Liver (tissue), 9 donors: ENCODE data around the gene MRPL40. TPM values are rescaled to one million over a fixed set of nuclear protein-coding genes. Genes with fewer than 3 reads are reported as not detected.

ENCODE experiments used
- DNase-seq: peaks from one replicate; pipeline ENCODE4 v3.0.0-alpha.2; 2017; ENCODE audit warnings: low spot score
- H3K27ac ChIP-seq, 2 donors: one replicate each; pipeline ENCODE4 v1.7.0; 2013; ENCODE audit warnings: inconsistent platforms in 2 of 2, low read length in 2 of 2, control low read depth in 1 of 2, low read depth in 1 of 2, mild to moderate bottlenecking in 1 of 2
- H3K27me3 ChIP-seq, 4 donors: one replicate each; pipeline versions ENCODE4 v1.6.1 to v1.7.0; 2013; ENCODE audit warnings: low read length in 3 of 4, inconsistent platforms in 1 of 4, mild to moderate bottlenecking in 1 of 4, moderate library complexity in 1 of 4; ENCODE audit not compliant: control insufficient read depth in 4 of 4, insufficient read depth in 4 of 4
- H3K36me3 ChIP-seq, 4 donors: one replicate each; pipeline versions ENCODE4 v1.6.1 to v1.7.0; 2013; ENCODE audit warnings: low read length in 3 of 4, mild to moderate bottlenecking in 3 of 4, low read depth in 1 of 4, moderate library complexity in 1 of 4; ENCODE audit not compliant: control insufficient read depth in 4 of 4, insufficient read depth in 3 of 4
- H3K4me1 ChIP-seq, 4 donors: one replicate each; pipeline versions ENCODE4 v1.6.1 to v1.7.0; 2013; ENCODE audit warnings: low read length in 3 of 4, mild to moderate bottlenecking in 3 of 4, moderate library complexity in 1 of 4; ENCODE audit not compliant: control insufficient read depth in 4 of 4, insufficient read depth in 4 of 4
- H3K4me3 ChIP-seq, 3 donors: one replicate each; pipeline versions ENCODE4 v1.6.1 to v1.7.0; 2013; ENCODE audit warnings: low read length in 3 of 3, control low read depth in 1 of 3, low read depth in 1 of 3, mild to moderate bottlenecking in 1 of 3
- H3K9ac ChIP-seq, 2 donors: one replicate each; pipeline ENCODE4 v1.7.0; 2013; ENCODE audit warnings: low read length in 2 of 2, mild to moderate bottlenecking in 2 of 2, moderate library complexity in 2 of 2, control low read depth in 1 of 2, low read depth in 1 of 2
- H3K9me3 ChIP-seq, 4 donors: one replicate each; pipeline versions ENCODE4 v1.6.1 to v1.7.0; 2013; ENCODE audit warnings: low read length in 3 of 4; ENCODE audit not compliant: control insufficient read depth in 4 of 4
- EGR1 ChIP-seq, 2 donors: IDR thresholded peaks; 2 replicates each; pipeline ENCODE4 v1.6.1; 2016 to 2018; ENCODE audit warnings: antibody characterized with exemption in 2 of 2, low read depth in 2 of 2
- FOXA1 ChIP-seq: IDR thresholded peaks from 2 replicates; pipeline ENCODE4 v1.6.1; 2016; ENCODE audit warnings: antibody characterized with exemption
- FOXA2 ChIP-seq: IDR thresholded peaks from 2 replicates; pipeline ENCODE4 v1.6.1; 2016; ENCODE audit warnings: antibody characterized with exemption
- GABPA ChIP-seq, 2 donors: IDR thresholded peaks in 1 of 2; conservative IDR thresholded peaks in 1 of 2; 2 replicates each; pipeline ENCODE4 v1.6.1; 2016; ENCODE audit warnings: antibody characterized with exemption in 2 of 2, mild to moderate bottlenecking in 1 of 2, moderate library complexity in 1 of 2
- HNF4A ChIP-seq, 2 donors: conservative IDR thresholded peaks; 2 replicates each; pipeline ENCODE4 v1.6.1; 2016; ENCODE audit warnings: antibody characterized with exemption in 2 of 2, mild to moderate bottlenecking in 2 of 2
- HNF4G ChIP-seq: IDR thresholded peaks from 2 replicates; pipeline ENCODE4 v1.6.1; 2016; ENCODE audit warnings: antibody characterized with exemption
- JUND ChIP-seq, 2 donors: IDR thresholded peaks; 2 replicates each; pipeline ENCODE4 v1.6.1; 2016; ENCODE audit warnings: antibody characterized with exemption in 2 of 2
- RXRA ChIP-seq, 2 donors: IDR thresholded peaks; 2 replicates each; pipeline ENCODE4 v1.6.1; 2017 to 2018; ENCODE audit warnings: antibody characterized with exemption in 2 of 2, mild to moderate bottlenecking in 1 of 2
- SP1 ChIP-seq: IDR thresholded peaks from 2 replicates; pipeline ENCODE4 v1.6.1; 2018; ENCODE audit warnings: antibody characterized with exemption, mild to moderate bottlenecking
- TAF1 ChIP-seq: conservative IDR thresholded peaks from 2 replicates; pipeline ENCODE4 v1.6.1; 2016; ENCODE audit warnings: antibody characterized with exemption, mild to moderate bottlenecking
- WGBS: extraction: QIAGEN DNeasy Blood & Tissue Kit; methylation state at CpG from one replicate; pipeline ENCODE4 v1.1.7; 2013; 5-methylcytosine and 5-hydroxymethylcytosine counted together
- polyA plus RNA-seq, 2 donors: library from polyadenylated mRNA; stranded (reverse) in 1 of 2; unstranded in 1 of 2; fragments of 200-250 nt in 1 of 2; fragments of >200 nt in 1 of 2; fragmentation: Nextera tagmentation in 1 of 2; extraction: Ambion mirVana in 1 of 2; gene quantifications; one replicate each; pipeline versions ENCODE4 v1.2.1 to v1.2.3, GENCODE V29; 2013 to 2015
- total RNA-seq, 2 donors: library from RNA; depleted of rRNA; stranded (reverse); fragments of >200 nt; gene quantifications; one replicate each; pipeline ENCODE4 v1.2.3, GENCODE V29; 2014
- TF ChIP-seq, protein P1 (sequence below): IDR thresholded peaks from 2 replicates; pipeline ENCODE4 v1.6.1; 2016; ENCODE audit warnings: antibody characterized with exemption
- TF ChIP-seq, protein P2 (sequence below): IDR thresholded peaks from 2 replicates; pipeline ENCODE4 v1.6.1; 2016; ENCODE audit warnings: antibody characterized with exemption, mild to moderate bottlenecking
- TF ChIP-seq, protein P3 (sequence below): IDR thresholded peaks from 2 replicates; pipeline ENCODE4 v1.6.1; 2016; ENCODE audit warnings: antibody characterized with exemption
- TF ChIP-seq, protein P4 (sequence below): IDR thresholded peaks from 2 replicates; pipeline ENCODE4 v1.6.1; 2016; ENCODE audit warnings: antibody characterized with exemption
- donor health status: healthy.
- donor health status: healthy.
- donor health status: healthy.
- donor health status: healthy.
- donor health status: healthy.

Gene MRPL40
- total and polyA plus RNA-seq, 4 donors = 11.3 to 52.0 (median 27.7) TPM

DNA sequence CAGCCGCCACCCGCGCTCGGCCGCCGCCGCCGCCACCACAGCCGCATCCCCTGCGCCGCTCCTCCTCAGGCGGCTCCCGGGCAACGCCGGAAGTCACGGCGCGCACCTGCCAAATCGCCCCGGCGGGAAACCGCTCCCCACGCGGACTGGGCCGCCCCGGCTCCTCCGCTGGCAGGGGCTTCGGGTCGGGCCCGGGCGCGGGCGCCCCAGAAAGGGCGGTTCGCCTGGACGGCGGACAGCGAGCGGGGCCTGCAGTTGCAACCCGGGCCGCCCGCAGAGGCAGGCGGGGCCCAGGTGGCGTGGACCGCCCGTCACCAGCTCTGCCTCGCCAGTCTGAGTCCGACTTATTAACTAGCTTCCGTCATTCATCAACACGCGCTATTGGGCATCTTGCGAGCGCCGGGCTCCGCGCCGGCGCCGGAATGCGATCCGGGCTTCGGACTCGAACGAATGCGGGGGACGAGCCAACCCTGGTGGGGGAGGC, 654 bp upstream of the MRPL40 start, which contains the start of gene HIRA:
HIRA (minus strand) TSS at position 85 of the 484 bp plus-strand sequence. CDS start 257 bp downstream, outside the sequence.
- Histone ChIP-seq H3K9ac (peak within 1 kb of the TSS; percentile 82 to 97), H3K4me1 (peaks cover 0 to 41% (median 30%) of the 10 kb centered on the region in 4 donors), H3K4me3 (peak within 1 kb of the TSS; percentile 83 to 95 (median 89)), H3K27me3 (no peaks in the 10 kb centered on the region), H3K36me3 (peaks cover 3 to 16% (median 11%) of the 10 kb centered on the region in 4 donors), H3K27ac (peak within 1 kb of the TSS; percentile 96 to 98), H3K9me3 (no peaks in the 10 kb centered on the region)
- WGBS = under 1% methylated on average over 66 of the region's 66 CpGs
- DNase-seq = peak; percentile 89
- TF ChIP-seq FOXA1 (no peak), GABPA (IDR thresholded peaks at IDR 0.05 in 1 of 2, conservative IDR thresholded peaks at IDR 0.05 in 1 of 2) (peak; percentile 59 to 76)

DNA sequence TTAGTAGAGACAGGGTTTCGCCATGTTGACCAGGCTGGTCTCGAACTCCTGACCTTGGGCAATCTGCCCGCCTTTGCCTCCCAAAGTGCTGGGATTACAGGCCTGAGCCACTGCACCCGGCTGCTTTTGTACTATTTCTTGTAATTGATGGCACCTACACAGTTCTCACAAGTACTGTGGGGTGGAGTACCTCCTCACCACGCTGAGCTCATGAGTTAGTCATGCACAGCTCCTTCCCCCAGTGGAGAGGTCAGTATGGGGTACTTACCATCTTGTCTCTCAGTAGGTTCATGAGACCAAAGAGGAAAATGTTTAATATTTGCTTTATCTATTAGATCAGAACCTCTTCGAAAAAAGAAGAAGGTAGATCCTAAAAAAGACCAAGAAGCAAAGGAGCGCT, 2.1 kb downstream of the MRPL40 start:
- Histone ChIP-seq H3K36me3 (peaks cover 3 to 16% (median 11%) of the 10 kb centered on the region in 4 donors), H3K4me3 (no peak overlapping the region), H3K27ac (no peak overlapping the region), H3K4me1 (peaks cover 0 to 24% (median 20%) of the 10 kb centered on the region in 4 donors), H3K9me3 (no peaks in the 10 kb centered on the region), H3K9ac (no peak overlapping the region), H3K27me3 (no peaks in the 10 kb centered on the region)
- TF ChIP-seq SP1 (no peak), HNF4G (no peak), FOXA1 (no peak), JUND (IDR thresholded peaks at IDR 0.05) (no peak), RXRA (IDR thresholded peaks at IDR 0.05) (no peak), TAF1 (no peak), HNF4A (conservative IDR thresholded peaks at IDR 0.05) (no peak), EGR1 (IDR thresholded peaks at IDR 0.05; ENCODE audit: low read depth in 2 of 2) (no peak), GABPA (IDR thresholded peaks at IDR 0.05 in 1 of 2, conservative IDR thresholded peaks at IDR 0.05 in 1 of 2) (no peak), FOXA2 (no peak)
- TF ChIP-seq, protein P1, sequence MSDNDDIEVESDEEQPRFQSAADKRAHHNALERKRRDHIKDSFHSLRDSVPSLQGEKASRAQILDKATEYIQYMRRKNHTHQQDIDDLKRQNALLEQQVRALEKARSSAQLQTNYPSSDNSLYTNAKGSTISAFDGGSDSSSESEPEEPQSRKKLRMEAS = no peak
- TF ChIP-seq, protein P2, sequence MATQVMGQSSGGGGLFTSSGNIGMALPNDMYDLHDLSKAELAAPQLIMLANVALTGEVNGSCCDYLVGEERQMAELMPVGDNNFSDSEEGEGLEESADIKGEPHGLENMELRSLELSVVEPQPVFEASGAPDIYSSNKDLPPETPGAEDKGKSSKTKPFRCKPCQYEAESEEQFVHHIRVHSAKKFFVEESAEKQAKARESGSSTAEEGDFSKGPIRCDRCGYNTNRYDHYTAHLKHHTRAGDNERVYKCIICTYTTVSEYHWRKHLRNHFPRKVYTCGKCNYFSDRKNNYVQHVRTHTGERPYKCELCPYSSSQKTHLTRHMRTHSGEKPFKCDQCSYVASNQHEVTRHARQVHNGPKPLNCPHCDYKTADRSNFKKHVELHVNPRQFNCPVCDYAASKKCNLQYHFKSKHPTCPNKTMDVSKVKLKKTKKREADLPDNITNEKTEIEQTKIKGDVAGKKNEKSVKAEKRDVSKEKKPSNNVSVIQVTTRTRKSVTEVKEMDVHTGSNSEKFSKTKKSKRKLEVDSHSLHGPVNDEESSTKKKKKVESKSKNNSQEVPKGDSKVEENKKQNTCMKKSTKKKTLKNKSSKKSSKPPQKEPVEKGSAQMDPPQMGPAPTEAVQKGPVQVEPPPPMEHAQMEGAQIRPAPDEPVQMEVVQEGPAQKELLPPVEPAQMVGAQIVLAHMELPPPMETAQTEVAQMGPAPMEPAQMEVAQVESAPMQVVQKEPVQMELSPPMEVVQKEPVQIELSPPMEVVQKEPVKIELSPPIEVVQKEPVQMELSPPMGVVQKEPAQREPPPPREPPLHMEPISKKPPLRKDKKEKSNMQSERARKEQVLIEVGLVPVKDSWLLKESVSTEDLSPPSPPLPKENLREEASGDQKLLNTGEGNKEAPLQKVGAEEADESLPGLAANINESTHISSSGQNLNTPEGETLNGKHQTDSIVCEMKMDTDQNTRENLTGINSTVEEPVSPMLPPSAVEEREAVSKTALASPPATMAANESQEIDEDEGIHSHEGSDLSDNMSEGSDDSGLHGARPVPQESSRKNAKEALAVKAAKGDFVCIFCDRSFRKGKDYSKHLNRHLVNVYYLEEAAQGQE = no peak
- TF ChIP-seq, protein P3, sequence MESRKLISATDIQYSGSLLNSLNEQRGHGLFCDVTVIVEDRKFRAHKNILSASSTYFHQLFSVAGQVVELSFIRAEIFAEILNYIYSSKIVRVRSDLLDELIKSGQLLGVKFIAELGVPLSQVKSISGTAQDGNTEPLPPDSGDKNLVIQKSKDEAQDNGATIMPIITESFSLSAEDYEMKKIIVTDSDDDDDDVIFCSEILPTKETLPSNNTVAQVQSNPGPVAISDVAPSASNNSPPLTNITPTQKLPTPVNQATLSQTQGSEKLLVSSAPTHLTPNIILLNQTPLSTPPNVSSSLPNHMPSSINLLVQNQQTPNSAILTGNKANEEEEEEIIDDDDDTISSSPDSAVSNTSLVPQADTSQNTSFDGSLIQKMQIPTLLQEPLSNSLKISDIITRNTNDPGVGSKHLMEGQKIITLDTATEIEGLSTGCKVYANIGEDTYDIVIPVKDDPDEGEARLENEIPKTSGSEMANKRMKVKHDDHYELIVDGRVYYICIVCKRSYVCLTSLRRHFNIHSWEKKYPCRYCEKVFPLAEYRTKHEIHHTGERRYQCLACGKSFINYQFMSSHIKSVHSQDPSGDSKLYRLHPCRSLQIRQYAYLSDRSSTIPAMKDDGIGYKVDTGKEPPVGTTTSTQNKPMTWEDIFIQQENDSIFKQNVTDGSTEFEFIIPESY = no peak
- TF ChIP-seq, protein P4, sequence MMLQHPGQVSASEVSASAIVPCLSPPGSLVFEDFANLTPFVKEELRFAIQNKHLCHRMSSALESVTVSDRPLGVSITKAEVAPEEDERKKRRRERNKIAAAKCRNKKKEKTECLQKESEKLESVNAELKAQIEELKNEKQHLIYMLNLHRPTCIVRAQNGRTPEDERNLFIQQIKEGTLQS = no peak
- DNase-seq = no peak
- 94% methylated on average over 7 of the region's 7 CpGs for WGBS
